Activated naive CD4-positive, alpha-beta T cell (primary cell): Measurements from ENCODE around the gene ZXDC.

ENCODE experiments used
- DNase-seq, 4 experiments: peaks; one replicate each; lab custom pipeline; 2025; lab: John Stamatoyannopoulos, UW

Gene ZXDC

GRCh38 chr3:126510308-126510910 lies 34.7 kb upstream of the ZXDC start:
- DNase-seq, result no peak

GRCh38 chr3:126509597-126510307 lies 34.1 kb upstream of the ZXDC start:
- no peak for DNase-seq

- no peak for DNase-seq
Measured at GRCh38 chr3:126508564-126508964, 32.9 kb upstream of the ZXDC start.

- no peak for DNase-seq
Measured at GRCh38 chr3:126507886-126508285, 32.2 kb upstream of the ZXDC start.

GRCh38 chr3:126503701-126504100 lies 28.0 kb upstream of the ZXDC start:
- DNase-seq, result no peak

GRCh38 chr3:126502656-126503055 lies 27.0 kb upstream of the ZXDC start:
- no peak for DNase-seq

GRCh38 chr3:126501736-126502135 lies 26.0 kb upstream of the ZXDC start:
- no peak for DNase-seq

- no peak for DNase-seq
Measured at GRCh38 chr3:126501054-126501453, 25.4 kb upstream of the ZXDC start.

GRCh38 chr3:126500016-126500415 lies 24.3 kb upstream of the ZXDC start:
- DNase-seq, result no peak

- no peak for DNase-seq
Measured at GRCh38 chr3:126499401-126499800, 23.7 kb upstream of the ZXDC start.

GRCh38 chr3:126498929-126499328 lies 23.2 kb upstream of the ZXDC start:
- no peak for DNase-seq

GRCh38 chr3:126498461-126498860 lies 22.8 kb upstream of the ZXDC start:
- DNase-seq, result no peak

GRCh38 chr3:126497956-126498355 lies 22.3 kb upstream of the ZXDC start:
- no peak for DNase-seq

GRCh38 chr3:126496894-126497850 lies 21.5 kb upstream of the ZXDC start:
- no peak for DNase-seq

- DNase-seq, result no peak
Measured at GRCh38 chr3:126495786-126496185, 20.1 kb upstream of the ZXDC start.

- DNase-seq, result no peak
Measured at GRCh38 chr3:126494970-126495230, 19.2 kb upstream of the ZXDC start.

GRCh38 chr3:126494204-126494969 lies 18.7 kb upstream of the ZXDC start:
- DNase-seq, result no peak

- no peak for DNase-seq
Measured at GRCh38 chr3:126493739-126494138, 18.0 kb upstream of the ZXDC start.

- DNase-seq, result no peak
Measured at GRCh38 chr3:126493051-126493450, 17.4 kb upstream of the ZXDC start.

- DNase-seq, result no peak
Measured at GRCh38 chr3:126491221-126492013, 15.7 kb upstream of the ZXDC start.

- no peak for DNase-seq
Measured at GRCh38 chr3:126490619-126491018, 14.9 kb upstream of the ZXDC start.
